ENCODE data around the gene E2F3.

Gene E2F3

DNA sequence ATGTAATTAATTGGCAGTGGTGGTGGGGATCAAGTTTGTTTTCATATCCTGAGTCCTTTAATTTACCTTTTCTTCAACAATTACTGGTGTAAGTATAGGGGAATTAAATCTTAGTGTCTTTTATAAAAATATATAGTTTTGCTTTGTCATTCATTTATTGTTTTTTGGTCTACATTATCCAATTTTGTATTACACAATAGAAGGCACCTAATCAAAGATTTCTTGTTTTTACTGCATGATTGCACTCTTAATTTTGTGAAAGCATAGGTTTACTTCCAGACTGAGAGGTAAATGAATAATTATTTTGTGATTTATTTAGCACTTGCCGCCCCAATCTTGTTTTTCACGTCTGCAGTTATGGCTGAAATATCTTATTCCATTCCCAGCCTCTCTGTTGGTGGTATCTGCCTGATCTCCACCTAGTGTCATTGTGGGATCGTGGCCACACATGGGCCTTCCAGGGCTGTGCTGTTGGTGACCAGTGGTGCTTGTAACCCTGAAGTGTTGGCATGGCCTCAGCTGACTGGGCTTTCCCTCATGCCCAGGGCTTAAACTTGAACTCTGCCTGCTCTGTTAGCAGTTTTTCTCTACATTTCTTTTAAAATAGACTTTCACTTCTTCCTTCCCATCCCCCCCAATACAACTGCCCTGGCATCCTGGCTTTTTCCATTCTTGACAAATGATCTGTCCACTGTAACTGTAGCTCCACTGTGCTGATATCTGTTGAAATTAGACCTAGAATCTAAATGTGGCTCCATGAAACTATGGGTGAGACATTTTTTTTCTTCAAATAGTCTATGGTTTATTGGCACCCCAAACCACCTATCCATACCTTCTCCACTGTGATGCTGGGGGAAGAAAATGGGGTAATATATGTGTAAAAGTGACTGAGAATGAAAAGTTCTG is 24.8 kb downstream of the E2F3 start:
- TF ChIP-seq, protein P1, sequence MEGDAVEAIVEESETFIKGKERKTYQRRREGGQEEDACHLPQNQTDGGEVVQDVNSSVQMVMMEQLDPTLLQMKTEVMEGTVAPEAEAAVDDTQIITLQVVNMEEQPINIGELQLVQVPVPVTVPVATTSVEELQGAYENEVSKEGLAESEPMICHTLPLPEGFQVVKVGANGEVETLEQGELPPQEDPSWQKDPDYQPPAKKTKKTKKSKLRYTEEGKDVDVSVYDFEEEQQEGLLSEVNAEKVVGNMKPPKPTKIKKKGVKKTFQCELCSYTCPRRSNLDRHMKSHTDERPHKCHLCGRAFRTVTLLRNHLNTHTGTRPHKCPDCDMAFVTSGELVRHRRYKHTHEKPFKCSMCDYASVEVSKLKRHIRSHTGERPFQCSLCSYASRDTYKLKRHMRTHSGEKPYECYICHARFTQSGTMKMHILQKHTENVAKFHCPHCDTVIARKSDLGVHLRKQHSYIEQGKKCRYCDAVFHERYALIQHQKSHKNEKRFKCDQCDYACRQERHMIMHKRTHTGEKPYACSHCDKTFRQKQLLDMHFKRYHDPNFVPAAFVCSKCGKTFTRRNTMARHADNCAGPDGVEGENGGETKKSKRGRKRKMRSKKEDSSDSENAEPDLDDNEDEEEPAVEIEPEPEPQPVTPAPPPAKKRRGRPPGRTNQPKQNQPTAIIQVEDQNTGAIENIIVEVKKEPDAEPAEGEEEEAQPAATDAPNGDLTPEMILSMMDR (IDR thresholded peaks at IDR 0.05; ENCODE audit: borderline replicate concordance, extremely low read depth, low read length, poor library complexity, severe bottlenecking): no peak
- TF ChIP-seq EZH2 (IDR thresholded peaks at IDR 0.05; ENCODE audit: borderline replicate concordance, low read depth, low read length, severe bottlenecking): no peak
- Histone ChIP-seq H3K36me3 (ENCODE audit: insufficient read depth, low read length) (peaks cover 51% of the 10 kb centered on the region), H3K4me3 (ENCODE audit: low read depth in 1 of 2, low read length in 2 of 2) (no peak overlapping the region), H3K4me2 (ENCODE audit: insufficient read depth, low read length) (no peak overlapping the region), H3K9ac (ENCODE audit: low read depth, low read length) (no peak overlapping the region), H3K9me3 (ENCODE audit: insufficient read depth, low read length, severe bottlenecking) (no peaks in the 10 kb centered on the region), H4K20me1 (ENCODE audit: insufficient read depth, low read length) (peaks cover 81% of the 10 kb centered on the region), H3K27ac (ENCODE audit: low read length) (no peak overlapping the region), H3K27me3 (ENCODE audit: insufficient read depth, low read length, poor library complexity) (no peaks in the 10 kb centered on the region), H3K79me2 (ENCODE audit: insufficient read depth, low read length) (peaks cover 99% of the 10 kb centered on the region), H3K4me1 (ENCODE audit: insufficient read depth, low read length) (no peaks in the 10 kb centered on the region), H2AFZ (ENCODE audit: low read depth, low read length) (no peak overlapping the region)
- no peak for ATAC-seq (ENCODE audit: insufficient read depth, low read depth)
- DNase-seq: no peak

DNA sequence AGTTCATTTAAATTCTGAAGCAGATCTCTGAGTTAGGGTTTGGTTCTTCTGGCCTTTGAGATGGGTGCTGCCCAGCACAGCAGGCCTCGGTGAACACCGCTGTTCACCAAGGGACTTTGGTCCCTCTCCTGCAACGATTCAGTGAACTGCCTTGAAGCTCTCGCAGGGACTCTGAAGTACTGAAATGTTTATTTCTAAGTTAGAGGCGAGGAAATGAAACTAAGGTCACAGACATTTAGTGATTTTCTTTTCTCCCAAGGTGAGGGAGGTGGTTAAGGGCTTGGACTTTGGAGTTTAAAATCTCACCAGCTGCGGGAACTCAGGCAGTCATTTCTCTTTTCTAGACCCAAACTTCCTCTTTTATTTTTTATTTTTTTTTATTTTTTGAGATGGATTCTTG is 26.2 kb downstream of the E2F3 start:
- no peak overlapping the region for H3K4me2 ChIP-seq (ENCODE audit: insufficient read depth, low read length)
- H3K27ac ChIP-seq (ENCODE audit: low read length): no peak overlapping the region
- TF ChIP-seq, protein P1 (IDR thresholded peaks at IDR 0.05; ENCODE audit: borderline replicate concordance, extremely low read depth, low read length, poor library complexity, severe bottlenecking): no peak
- TF ChIP-seq EZH2 (IDR thresholded peaks at IDR 0.05; ENCODE audit: borderline replicate concordance, low read depth, low read length, severe bottlenecking): no peak
- H3K9ac ChIP-seq (ENCODE audit: low read depth, low read length): no peak overlapping the region
- peaks cover 99% of the 10 kb centered on the region for H3K79me2 ChIP-seq (ENCODE audit: insufficient read depth, low read length)
- no peaks in the 10 kb centered on the region for H3K4me1 ChIP-seq (ENCODE audit: insufficient read depth, low read length)
- H3K4me3 ChIP-seq (ENCODE audit: low read depth in 1 of 2, low read length in 2 of 2): no peak overlapping the region
- H3K27me3 ChIP-seq (ENCODE audit: insufficient read depth, low read length, poor library complexity): no peaks in the 10 kb centered on the region
- H3K36me3 ChIP-seq (ENCODE audit: insufficient read depth, low read length): peaks cover 57% of the 10 kb centered on the region
- ATAC-seq (ENCODE audit: insufficient read depth, low read depth): no peak
- peaks cover 81% of the 10 kb centered on the region for H4K20me1 ChIP-seq (ENCODE audit: insufficient read depth, low read length)
- no peak for DNase-seq
- H3K9me3 ChIP-seq (ENCODE audit: insufficient read depth, low read length, severe bottlenecking): no peaks in the 10 kb centered on the region
- no peak overlapping the region for H2AFZ ChIP-seq (ENCODE audit: low read depth, low read length)

DNA sequence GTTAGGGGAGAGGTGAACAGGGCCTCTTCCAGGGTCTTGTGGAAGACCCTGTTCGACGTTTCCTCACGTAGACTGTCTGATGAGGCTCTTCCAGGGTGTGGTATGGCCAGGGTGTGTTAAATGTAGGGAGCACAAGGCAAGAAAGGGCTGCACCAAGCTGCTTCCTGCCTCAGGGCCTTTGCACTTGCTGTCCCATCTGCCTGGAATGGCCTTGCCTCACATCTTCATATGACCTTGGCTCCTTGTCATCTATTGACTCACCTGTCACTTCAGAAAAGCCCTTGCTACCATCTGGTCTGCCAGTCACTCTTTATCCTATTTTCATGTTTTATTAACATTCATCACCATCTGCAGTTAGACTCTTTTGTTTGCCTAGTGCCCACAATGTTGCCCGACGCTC is 31.0 kb downstream of the E2F3 start:
- no peak for TF ChIP-seq EZH2 (IDR thresholded peaks at IDR 0.05; ENCODE audit: borderline replicate concordance, low read depth, low read length, severe bottlenecking)
- TF ChIP-seq, protein P1 (IDR thresholded peaks at IDR 0.05; ENCODE audit: borderline replicate concordance, extremely low read depth, low read length, poor library complexity, severe bottlenecking): no peak

More for the DNA sequence above, 31.0 kb downstream of the E2F3 start:
- Histone ChIP-seq H4K20me1 (ENCODE audit: insufficient read depth, low read length) (peaks cover 79% of the 10 kb centered on the region), H3K27me3 (ENCODE audit: insufficient read depth, low read length, poor library complexity) (no peaks in the 10 kb centered on the region), H3K9ac (ENCODE audit: low read depth, low read length) (no peak overlapping the region), H3K79me2 (ENCODE audit: insufficient read depth, low read length) (peaks cover 98% of the 10 kb centered on the region), H3K36me3 (ENCODE audit: insufficient read depth, low read length) (peaks cover 52% of the 10 kb centered on the region), H3K4me2 (ENCODE audit: insufficient read depth, low read length) (no peak overlapping the region), H3K9me3 (ENCODE audit: insufficient read depth, low read length, severe bottlenecking) (no peaks in the 10 kb centered on the region), H3K4me1 (ENCODE audit: insufficient read depth, low read length) (no peaks in the 10 kb centered on the region), H3K27ac (ENCODE audit: low read length) (no peak overlapping the region), H3K4me3 (ENCODE audit: low read depth in 1 of 2, low read length in 2 of 2) (no peak overlapping the region), H2AFZ (ENCODE audit: low read depth, low read length) (no peak overlapping the region)
- no peak for DNase-seq
- ATAC-seq (ENCODE audit: insufficient read depth, low read depth): no peak

Data from DND-41 (cell line).